B cell (primary cell): Measurements from ENCODE around the gene PTPRG. TPM values are rescaled to one million over a fixed set of nuclear protein-coding genes. Genes with fewer than 3 reads are reported as not detected.

ENCODE experiments used
- ATAC-seq: fragments of 200-7000 bp; cut with Tn5 transposase; one replicate; pipeline ENCODE4 v1.10.0; 2021; ENCODE audit warnings: low read depth, mild to moderate bottlenecking, moderate number of reproducible peaks, moderate library complexity
- CTCF ChIA-PET: fragments of 350-600 bp; sonication (Branson Sonifier 250); formaldehyde crosslinking; loops from one replicate; lab custom pipeline; 2021; ENCODE audit warnings: antibody characterized with exemption, inconsistent platforms; lab: Charles Lee
- POLR2A ChIA-PET: fragments of 350-600 bp; sonication (Branson Sonifier 250); formaldehyde crosslinking; loops from one replicate; lab custom pipeline; 2021; ENCODE audit warnings: antibody characterized with exemption; lab: Charles Lee
- DNase-seq: peaks from one replicate; pipeline ENCODE4 v3.0.0; 2013
- H2AFZ ChIP-seq: 2 replicates; pipeline ENCODE4 v1.6.1; 2012; ENCODE audit warnings: mild to moderate bottlenecking, low read depth, low read length; ENCODE audit not compliant: insufficient read depth, poor library complexity, severe bottlenecking
- H3K27ac ChIP-seq, 2 donors: 1 replicate in 1 of 2; 2 replicates in 1 of 2; pipeline ENCODE4 v1.5.1; 2012 to 2013; ENCODE audit warnings: low read length in 2 of 2, mild to moderate bottlenecking in 2 of 2, moderate library complexity in 1 of 2
- H3K27me3 ChIP-seq, 4 experiments: fragments of 200-600 bp in 1 of 4; sonication (generic) in 1 of 4; replicated peaks in 1 of 4; 1 replicate in 2 of 4; 2 replicates in 2 of 4; pipeline versions ENCODE4 v1.6.1 to v1.7.0; 2013 to 2016; ENCODE audit warnings: low read length in 3 of 4, mild to moderate bottlenecking in 2 of 4, mixed read lengths in 1 of 4, moderate library complexity in 1 of 4; ENCODE audit not compliant: insufficient read depth in 4 of 4, control insufficient read depth in 3 of 4; ENCODE audit errors: control extremely low read depth in 1 of 4
- H3K36me3 ChIP-seq, 2 experiments: replicated peaks in 1 of 2; 1 replicate in 1 of 2; 2 replicates in 1 of 2; pipeline versions ENCODE4 v1.6.1 to v1.7.1; 2013; ENCODE audit warnings: low read length in 1 of 2; ENCODE audit not compliant: insufficient read depth in 2 of 2, control insufficient read depth in 1 of 2; ENCODE audit errors: control extremely low read depth in 1 of 2, extremely low read depth in 1 of 2
- H3K4me1 ChIP-seq, 2 donors: fragments of 200-600 bp in 1 of 2; sonication (generic) in 1 of 2; 1 replicate in 1 of 2; 2 replicates in 1 of 2; pipeline versions ENCODE4 v1.5.1 to v1.6.1; 2013 to 2017; ENCODE audit warnings: low read length in 2 of 2; ENCODE audit not compliant: control insufficient read depth in 2 of 2, insufficient read depth in 2 of 2
- H3K4me2 ChIP-seq: replicated peaks from 2 replicates; pipeline ENCODE3; 2012; ENCODE audit warnings: mild to moderate bottlenecking, low read depth, low read length; ENCODE audit not compliant: poor library complexity, severe bottlenecking
- H3K4me3 ChIP-seq, 5 experiments: fragments of 200-600 bp in 1 of 5; sonication (generic) in 1 of 5; 1 replicate in 3 of 5; 2 replicates in 2 of 5; pipeline versions ENCODE4 v1.5.1 to v1.7.0; 2011 to 2016; ENCODE audit warnings: low read length in 4 of 5, mild to moderate bottlenecking in 4 of 5, low read depth in 2 of 5, control low read depth in 1 of 5, moderate library complexity in 1 of 5; ENCODE audit not compliant: insufficient read depth in 1 of 5; ENCODE audit errors: control extremely low read depth in 1 of 5, extremely low read depth in 1 of 5
- H3K79me2 ChIP-seq: fragments of 200-600 bp; sonication (generic); one replicate; pipeline ENCODE4 v1.6.0; 2016; ENCODE audit warnings: low read length; ENCODE audit not compliant: control insufficient read depth, insufficient read depth
- H3K9ac ChIP-seq: fragments of 200-600 bp; sonication (generic); 2 replicates; pipeline ENCODE4 v1.6.1; 2017; ENCODE audit warnings: mild to moderate bottlenecking, low read length, moderate library complexity
- H3K9me3 ChIP-seq, 3 donors: one replicate each; pipeline versions ENCODE4 v1.6.1 to v1.7.1; 2013; ENCODE audit warnings: low read length in 2 of 3; ENCODE audit not compliant: control insufficient read depth in 2 of 3, insufficient read depth in 1 of 3; ENCODE audit errors: control extremely low read depth in 1 of 3
- H4K20me1 ChIP-seq: 2 replicates; pipeline ENCODE4 v1.6.0; 2012; ENCODE audit warnings: mild to moderate bottlenecking, low read length; ENCODE audit not compliant: insufficient read depth, control insufficient read depth, poor library complexity, severe bottlenecking
- H3K27ac Mint-ChIP-seq: one replicate; pipeline ENCODE4 v1.8.0; 2021; ENCODE audit warnings: mixed read lengths
- H3K27me3 Mint-ChIP-seq: one replicate; pipeline ENCODE4 v1.8.0; 2021; ENCODE audit warnings: mixed read lengths
- H3K4me1 Mint-ChIP-seq: one replicate; pipeline ENCODE4 v1.8.0; 2021; ENCODE audit warnings: mixed read lengths
- H3K4me3 Mint-ChIP-seq: one replicate; pipeline ENCODE4 v1.8.0; 2021; ENCODE audit warnings: mixed read lengths
- H3K9me3 Mint-ChIP-seq: one replicate; pipeline ENCODE4 v1.8.0; 2022; ENCODE audit warnings: mixed read lengths; ENCODE audit not compliant: insufficient read depth
- CTCF ChIP-seq: fragments of 200-600 bp; IDR thresholded peaks from one replicate; pipeline ENCODE4 v1.8.0; 2022; ENCODE audit warnings: antibody characterized with exemption, mild to moderate bottlenecking
- EZH2 ChIP-seq: IDR thresholded peaks from 2 replicates; pipeline ENCODE4 v1.6.1; 2012; ENCODE audit warnings: borderline replicate concordance, low read depth, mild to moderate bottlenecking, moderate library complexity, low read length; ENCODE audit not compliant: insufficient read depth, poor library complexity, severe bottlenecking
- WGBS: methylation state at CpG from one replicate; pipeline ENCODE4 v1.1.5; 2013; ENCODE audit warnings: missing lambda C conversion rate; ENCODE audit not compliant: insufficient coverage; 5-methylcytosine and 5-hydroxymethylcytosine counted together
- intact Hi-C: fragments of 100-400 bp; cut with micrococcal nuclease; formaldehyde crosslinking; loops from one replicate; pipeline ENCODE4 v1.10.0; 2022
- polyA plus RNA-seq: library from polyadenylated mRNA; depleted of rRNA; stranded (reverse); fragments of >200 nt; gene quantifications from 2 replicates; pipeline ENCODE4 v1.2.3, GENCODE V29; 2012
- total RNA-seq, 2 donors: library from RNA; stranded (reverse); fragments of 120-200 nt in 1 of 2; gene quantifications; 1 replicate in 1 of 2; 2 replicates in 1 of 2; pipeline versions ENCODE4 v1.2.3 to v1.2.4, GENCODE V29; 2013 to 2022

PTPRG gene
- total and polyA plus RNA-seq, 2 donors (not counting 1 experiment from before 2014, with no cell fraction given): 0.12 to 1.3 TPM

GRCh38 chr3:61919371-61919770 is 358.0 kb downstream of the PTPRG start:
- Mint-ChIP-seq H3K4me3 (no peak overlapping the region), H3K9me3 (no peaks in the 10 kb centered on the region), H3K27me3 (peaks cover 3% of the 10 kb centered on the region), H3K4me1 (no peaks in the 10 kb centered on the region), H3K27ac (no peak overlapping the region)
- Histone ChIP-seq H3K9ac (no peak overlapping the region), H3K27me3 (no peaks in the 10 kb centered on the region), H3K27ac (no peak overlapping the region), H3K79me2 (no peaks in the 10 kb centered on the region), H3K4me1 (no peaks in the 10 kb centered on the region), H3K4me2 (no peak overlapping the region), H2AFZ (no peak overlapping the region), H3K36me3 (no peaks in the 10 kb centered on the region), H3K9me3 (no peaks in the 10 kb centered on the region), H4K20me1 (no peaks in the 10 kb centered on the region), H3K4me3 (no peak overlapping the region)
- ChIA-PET POLR2A (no interaction called here), CTCF (no interaction called here)
- TF ChIP-seq EZH2 (no peak), CTCF (no peak)
- 80% methylated on average over 2 of the region's 4 CpGs for WGBS
- ATAC-seq (no peak), DNase-seq (no peak)
- intact Hi-C loops: no loop called here

- TF ChIP-seq CTCF (no peak), EZH2 (no peak)
- Mint-ChIP-seq H3K27ac (no peak overlapping the region), H3K9me3 (no peaks in the 10 kb centered on the region), H3K27me3 (peaks cover 3% of the 10 kb centered on the region), H3K4me1 (no peaks in the 10 kb centered on the region), H3K4me3 (no peak overlapping the region)
- WGBS: 100% methylated on average over 4 of the region's 5 CpGs
- H3K36me3 ChIP-seq: no peaks in the 10 kb centered on the region
- no peak overlapping the region for H3K4me3 ChIP-seq
- H3K9me3 ChIP-seq: no peaks in the 10 kb centered on the region
- no peak overlapping the region for H2AFZ ChIP-seq
- H3K9ac ChIP-seq: no peak overlapping the region
- no peaks in the 10 kb centered on the region for H3K79me2 ChIP-seq
- no peak overlapping the region for H3K27ac ChIP-seq
- intact Hi-C loops: no loop called here
- ChIA-PET POLR2A (no interaction called here), CTCF (interaction anchor here (1.9 kb wide), 1 partner anchor 10 kb away, joined by 6 read pairs; no protein-coding TSS in a partner anchor)
- DNase-seq (no peak), ATAC-seq (no peak)
- H4K20me1 ChIP-seq: no peaks in the 10 kb centered on the region
- no peaks in the 10 kb centered on the region for H3K4me1 ChIP-seq
- no peaks in the 10 kb centered on the region for H3K27me3 ChIP-seq
- H3K4me2 ChIP-seq: no peak overlapping the region
Measured at GRCh38 chr3:61922118-61922517, 360.7 kb downstream of the PTPRG start.
